ENCODE measurements around the gene STON2.

Gene STON2

GRCh38 chr14:81219210-81219758 lies 180.8 kb downstream of the STON2 start:
- DNase-seq = peak; percentile 88

- DNase-seq = no peak
Observed at GRCh38 chr14:81211844-81212243, 188.3 kb downstream of the STON2 start.
